H7 (cell line): Measurements from ENCODE around the gene LRRC4C. TPM values are rescaled to one million over a fixed set of nuclear protein-coding genes. Genes with fewer than 3 reads are reported as not detected.

Experiments used
- DNase-seq: peaks from one replicate; pipeline ENCODE4 v3.0.0; 2012
- H3K27me3 ChIP-seq: 2 replicates; pipeline ENCODE4 v1.6.0; 2011; ENCODE audit warnings: mild to moderate bottlenecking, low read length; ENCODE audit not compliant: control insufficient read depth, insufficient read depth
- H3K36me3 ChIP-seq: replicated peaks from 2 replicates; pipeline ENCODE4 v1.5.1; 2011; ENCODE audit warnings: low read length; ENCODE audit not compliant: control insufficient read depth, insufficient read depth
- H3K4me3 ChIP-seq: 2 replicates; pipeline ENCODE4 v1.5.1; 2011; ENCODE audit warnings: low read depth, mild to moderate bottlenecking, control low read depth, low read length, moderate library complexity; ENCODE audit not compliant: insufficient read depth
- total RNA-seq: library from RNA; depleted of rRNA; stranded (reverse); fragments of >200 nt; shearing (Covaris generic); gene quantifications from 2 replicates; pipeline ENCODE4 v1.2.3, GENCODE V29; 2014

The LRRC4C gene
- total RNA-seq, 1 experiment from 2014 or later, result 0.66 TPM

GRCh38 chr11:40513281-40513680 is 946.2 kb downstream of the LRRC4C start:
- Histone ChIP-seq H3K27me3 (no peaks in the 10 kb centered on the region), H3K4me3 (no peak overlapping the region), H3K36me3 (no peaks in the 10 kb centered on the region)
- DNase-seq, result no peak

GRCh38 chr11:40508303-40508702 is 951.1 kb downstream of the LRRC4C start:
- DNase-seq, result no peak
- no peaks in the 10 kb centered on the region for H3K36me3 ChIP-seq
- no peak overlapping the region for H3K4me3 ChIP-seq
- H3K27me3 ChIP-seq, result no peaks in the 10 kb centered on the region

- H3K4me3 ChIP-seq, result no peak overlapping the region
- no peaks in the 10 kb centered on the region for H3K36me3 ChIP-seq
- H3K27me3 ChIP-seq, result no peaks in the 10 kb centered on the region
- no peak for DNase-seq
Observed at GRCh38 chr11:40506226-40506625, 953.2 kb downstream of the LRRC4C start.

GRCh38 chr11:40491341-40491740 is 968.1 kb downstream of the LRRC4C start:
- no peak for DNase-seq
- Histone ChIP-seq H3K4me3 (no peak overlapping the region), H3K27me3 (no peaks in the 10 kb centered on the region), H3K36me3 (no peaks in the 10 kb centered on the region)

- H3K36me3 ChIP-seq, result no peaks in the 10 kb centered on the region
- no peaks in the 10 kb centered on the region for H3K27me3 ChIP-seq
- no peak overlapping the region for H3K4me3 ChIP-seq
- no peak for DNase-seq
Observed at GRCh38 chr11:40467771-40468170, 991.7 kb downstream of the LRRC4C start.

- no peak for DNase-seq
- H3K27me3 ChIP-seq, result no peaks in the 10 kb centered on the region
- H3K4me3 ChIP-seq, result no peak overlapping the region
- H3K36me3 ChIP-seq, result no peaks in the 10 kb centered on the region
Observed at GRCh38 chr11:40445391-40445790, 1014.1 kb downstream of the LRRC4C start.

GRCh38 chr11:40444151-40444550 is 1015.3 kb downstream of the LRRC4C start:
- no peak for DNase-seq
- no peaks in the 10 kb centered on the region for H3K36me3 ChIP-seq
- no peaks in the 10 kb centered on the region for H3K27me3 ChIP-seq
- no peak overlapping the region for H3K4me3 ChIP-seq

- Histone ChIP-seq H3K4me3 (no peak overlapping the region), H3K36me3 (no peaks in the 10 kb centered on the region), H3K27me3 (no peaks in the 10 kb centered on the region)
- no peak for DNase-seq
Observed at GRCh38 chr11:40435344-40435743, 1024.1 kb downstream of the LRRC4C start.

- Histone ChIP-seq H3K4me3 (no peak overlapping the region), H3K36me3 (no peaks in the 10 kb centered on the region), H3K27me3 (no peaks in the 10 kb centered on the region)
- DNase-seq, result no peak
Observed at GRCh38 chr11:40434926-40435325, 1024.5 kb downstream of the LRRC4C start.

GRCh38 chr11:40432358-40432757 is 1027.1 kb downstream of the LRRC4C start:
- Histone ChIP-seq H3K4me3 (no peak overlapping the region), H3K27me3 (no peaks in the 10 kb centered on the region), H3K36me3 (no peaks in the 10 kb centered on the region)
- DNase-seq, result no peak

- no peaks in the 10 kb centered on the region for H3K36me3 ChIP-seq
Observed at GRCh38 chr11:40425168-40425567, 1034.3 kb downstream of the LRRC4C start.

GRCh38 chr11:40421208-40421981 is 1038.1 kb downstream of the LRRC4C start:
- H3K36me3 ChIP-seq, result no peaks in the 10 kb centered on the region

More at GRCh38 chr11:40425168-40425567, 1034.3 kb downstream of the LRRC4C start:
- Histone ChIP-seq H3K4me3 (no peak overlapping the region), H3K27me3 (no peaks in the 10 kb centered on the region)
- peak; percentile 6 for DNase-seq

GRCh38 chr11:40417627-40418026 is 1041.8 kb downstream of the LRRC4C start:
- DNase-seq, result no peak
- H3K27me3 ChIP-seq, result no peaks in the 10 kb centered on the region
- H3K36me3 ChIP-seq, result no peaks in the 10 kb centered on the region
- no peak overlapping the region for H3K4me3 ChIP-seq

More at GRCh38 chr11:40421208-40421981, 1038.1 kb downstream of the LRRC4C start:
- no peak overlapping the region for H3K4me3 ChIP-seq
- H3K27me3 ChIP-seq, result no peaks in the 10 kb centered on the region
- DNase-seq, result no peak

GRCh38 chr11:40407355-40407754 is 1052.1 kb downstream of the LRRC4C start:
- Histone ChIP-seq H3K27me3 (no peaks in the 10 kb centered on the region), H3K36me3 (no peaks in the 10 kb centered on the region), H3K4me3 (no peak overlapping the region)
- DNase-seq, result no peak

- DNase-seq, result no peak
- Histone ChIP-seq H3K4me3 (no peak overlapping the region), H3K27me3 (no peaks in the 10 kb centered on the region), H3K36me3 (no peaks in the 10 kb centered on the region)
Observed at GRCh38 chr11:40405614-40406013, 1053.8 kb downstream of the LRRC4C start.
